Measurements from ENCODE around the gene ZNF367.

Gene ZNF367

GRCh38 chr9:96386157-96386556, 32.0 kb downstream of the ZNF367 start:
- Histone ChIP-seq H3K79me2 (ENCODE audit: insufficient read depth, low read length) (no peaks in the 10 kb centered on the region; the same call in 1 of the 2 replicates), H3K4me3 (ENCODE audit: low read depth, low read length, poor library complexity, severe bottlenecking) (no peak overlapping the region), H2AFZ (ENCODE audit: low read length) (no peak overlapping the region), H3K9ac (ENCODE audit: low read length) (no peak overlapping the region), H3K9me3 (ENCODE audit: low read length) (no peaks in the 10 kb centered on the region), H3F3A (ENCODE audit: insufficient read depth, low read length) (peaks cover 14% of the 10 kb centered on the region), H3K27me3 (ENCODE audit: insufficient read depth, low read length) (no peaks in the 10 kb centered on the region), H3K9me2 (ENCODE audit: low read depth, low read length) (no peaks in the 10 kb centered on the region), H4K20me1 (ENCODE audit: insufficient read depth, low read length) (no peaks in the 10 kb centered on the region), H3K36me3 (ENCODE audit: insufficient read depth, low read length) (peaks cover 66% of the 10 kb centered on the region), H3K4me2 (ENCODE audit: low read length) (no peak overlapping the region), H3K27ac (ENCODE audit: low read depth, low read length, poor library complexity, severe bottlenecking) (no peak overlapping the region), H3K4me1 (ENCODE audit: insufficient read depth, low read length, severe bottlenecking) (no peaks in the 10 kb centered on the region)
- TF ChIP-seq EZH2 (IDR thresholded peaks at IDR 0.05; ENCODE audit: borderline replicate concordance, low read length) = no peak
- TF ChIP-seq CTCF (IDR thresholded peaks at IDR 0.05; ENCODE audit: low read length) = no peak

- no peak within 1 kb of the TSS for H3K9ac ChIP-seq (ENCODE audit: low read length)
Observed at GRCh38 chr9:96383165-96383942, 34.8 kb downstream of the ZNF367 start, which contains the start of gene SLC35D2. Gene SLC35D2 (minus strand): TSS chr9:96383711. CDS start chr9:96383634, 77 bp downstream.

GRCh38 chr9:96382839-96383164, 35.4 kb downstream of the ZNF367 start:
- Histone ChIP-seq H3K4me1 (ENCODE audit: insufficient read depth, low read length, severe bottlenecking) (no peaks in the 10 kb centered on the region), H3K27me3 (ENCODE audit: insufficient read depth, low read length) (no peaks in the 10 kb centered on the region), H3K27ac (ENCODE audit: low read depth, low read length, poor library complexity, severe bottlenecking) (no peak overlapping the region), H3K9ac (ENCODE audit: low read length) (no peak overlapping the region), H3K4me2 (ENCODE audit: low read length) (no peak overlapping the region), H3K9me3 (ENCODE audit: low read length) (no peaks in the 10 kb centered on the region), H3K36me3 (ENCODE audit: insufficient read depth, low read length) (peaks cover 34% of the 10 kb centered on the region), H3F3A (ENCODE audit: insufficient read depth, low read length) (peaks cover 14% of the 10 kb centered on the region), H2AFZ (ENCODE audit: low read length) (no peak overlapping the region), H3K79me2 (ENCODE audit: insufficient read depth, low read length) (no peaks in the 10 kb centered on the region; the same call in 1 of the 2 replicates), H3K4me3 (ENCODE audit: low read depth, low read length, poor library complexity, severe bottlenecking) (no peak overlapping the region), H4K20me1 (ENCODE audit: insufficient read depth, low read length) (no peaks in the 10 kb centered on the region), H3K9me2 (ENCODE audit: low read depth, low read length) (no peaks in the 10 kb centered on the region)
- no peak for TF ChIP-seq EZH2 (IDR thresholded peaks at IDR 0.05; ENCODE audit: borderline replicate concordance, low read length)
- no peak for TF ChIP-seq CTCF (IDR thresholded peaks at IDR 0.05; ENCODE audit: low read length)

More at GRCh38 chr9:96383165-96383942, 34.8 kb downstream of the ZNF367 start, which contains the start of gene SLC35D2:
- H3K79me2 ChIP-seq (ENCODE audit: insufficient read depth, low read length) = no peaks in the 10 kb centered on the region; the same call in 1 of the 2 replicates
- no peaks in the 10 kb centered on the region for H3K9me3 ChIP-seq (ENCODE audit: low read length)
- no peaks in the 10 kb centered on the region for H3K9me2 ChIP-seq (ENCODE audit: low read depth, low read length)
- H3K4me3 ChIP-seq (ENCODE audit: low read depth, low read length, poor library complexity, severe bottlenecking) = no peak within 1 kb of the TSS
- no peak within 1 kb of the TSS for H2AFZ ChIP-seq (ENCODE audit: low read length)
- no peaks in the 10 kb centered on the region for H3K27me3 ChIP-seq (ENCODE audit: insufficient read depth, low read length)
- H3K27ac ChIP-seq (ENCODE audit: low read depth, low read length, poor library complexity, severe bottlenecking) = no peak within 1 kb of the TSS
- H3K36me3 ChIP-seq (ENCODE audit: insufficient read depth, low read length) = peaks cover 39% of the 10 kb centered on the region
- H4K20me1 ChIP-seq (ENCODE audit: insufficient read depth, low read length) = no peaks in the 10 kb centered on the region
- H3K4me2 ChIP-seq (ENCODE audit: low read length) = no peak within 1 kb of the TSS
- TF ChIP-seq CTCF (IDR thresholded peaks at IDR 0.05; ENCODE audit: low read length) (no peak), EZH2 (IDR thresholded peaks at IDR 0.05; ENCODE audit: borderline replicate concordance, low read length) (no peak)
- no peaks in the 10 kb centered on the region for H3K4me1 ChIP-seq (ENCODE audit: insufficient read depth, low read length, severe bottlenecking)
- peaks cover 14% of the 10 kb centered on the region for H3F3A ChIP-seq (ENCODE audit: insufficient read depth, low read length)

All from OCI-LY1 (cell line).